Measurements from ENCODE around the gene WDR44.
"Not testable (repeated sequence)": the region's sequence is repeated elsewhere in the genome, so short reads cannot be mapped to it uniquely, and the experiment has no call there.

WDR44 gene

DNA sequence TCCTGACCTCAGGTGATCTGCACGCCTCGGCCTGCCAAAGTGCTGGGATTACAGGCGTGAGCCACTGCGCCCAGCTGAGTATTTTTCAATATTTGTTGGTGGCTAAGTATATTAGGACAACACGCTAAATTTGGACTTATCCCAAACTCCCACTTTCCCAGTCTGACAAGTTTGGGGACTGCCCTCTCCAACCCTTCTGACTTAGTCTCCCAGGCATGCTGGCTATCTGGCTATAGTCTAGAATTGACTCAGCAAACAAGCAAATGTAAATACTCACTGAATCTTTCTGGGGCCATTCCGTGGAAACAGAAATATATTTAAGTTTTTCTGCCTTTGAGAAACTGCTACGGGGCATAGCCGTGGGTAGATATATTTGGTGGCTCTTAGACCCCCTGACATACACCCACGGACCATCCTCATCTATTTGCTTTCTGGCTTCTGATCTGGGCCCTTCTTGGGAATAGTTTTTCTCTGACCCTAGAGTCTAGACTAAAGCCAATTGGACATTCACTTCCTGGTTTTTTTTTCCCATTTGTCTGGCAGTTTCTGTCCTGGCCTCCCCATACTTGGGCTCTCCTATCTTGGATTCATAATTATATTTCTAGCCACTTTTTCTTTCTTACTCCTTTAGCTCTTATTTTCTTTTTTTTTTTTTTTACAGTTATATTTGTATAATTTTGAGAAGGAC, 138.5 kb downstream of the WDR44 start:
- no peak for DNase-seq

DNA sequence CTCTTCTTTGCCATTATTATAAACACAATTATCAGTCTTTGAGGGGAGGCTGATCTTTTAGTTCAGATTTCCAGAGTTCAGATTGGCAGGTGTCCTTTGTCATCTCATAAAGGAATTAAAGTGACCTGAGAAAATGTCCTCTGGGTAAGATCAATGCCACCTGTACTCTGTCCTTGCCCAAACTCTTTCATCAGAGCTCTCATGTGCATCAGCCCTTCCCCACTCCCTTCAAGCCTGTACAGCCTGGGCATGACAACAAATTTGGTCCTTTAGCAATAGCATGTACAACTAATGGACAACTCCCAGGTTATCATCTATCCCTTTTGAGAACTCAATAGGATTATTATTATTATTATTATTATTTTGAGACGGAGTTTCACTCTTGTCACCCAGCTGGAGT, 140.8 kb downstream of the WDR44 start:
- not testable (repeated sequence) for DNase-seq

- DNase-seq: peak in 1 of 2 experiments; percentile 37
Measured at GRCh38 chrX:118493016-118493415, 147.1 kb downstream of the WDR44 start.

DNA sequence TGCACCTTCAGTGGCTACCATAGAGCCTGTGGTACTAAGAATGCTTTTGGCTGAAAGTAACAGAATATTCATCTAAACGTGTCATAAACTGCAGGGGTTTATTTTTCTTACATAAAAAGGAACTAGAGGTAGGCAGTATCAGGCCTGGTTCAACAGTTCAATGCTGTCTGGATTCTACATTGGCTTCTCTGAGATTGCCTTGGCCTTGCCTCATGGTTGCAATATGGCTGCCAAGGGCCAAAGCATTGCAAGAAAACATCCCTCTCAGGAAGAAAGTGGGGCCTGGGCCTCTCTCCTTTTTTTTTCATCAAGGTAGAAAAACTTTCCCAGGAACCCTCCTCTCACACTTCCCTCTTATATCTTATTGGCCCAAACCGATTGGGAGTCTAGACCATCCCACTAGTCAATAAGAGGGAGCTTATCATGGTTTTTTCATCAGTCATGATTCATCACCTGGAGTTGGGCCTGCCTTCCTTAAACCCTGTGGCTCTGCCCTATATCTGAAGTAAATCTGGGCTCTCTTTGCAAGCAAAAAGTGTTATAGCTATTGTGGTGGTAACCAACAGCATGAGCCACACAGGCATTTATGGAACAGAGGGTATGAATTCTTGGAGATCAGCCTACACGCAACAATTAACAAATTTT, 147.9 kb downstream of the WDR44 start:
- no peak for DNase-seq

GRCh38 chrX:118495061-118495921, 149.4 kb downstream of the WDR44 start, which contains the start of gene DOCK11:
DOCK11 (plus strand) TSS chrX:118495815; CDS start chrX:118495972, 157 bp downstream.
- peak; percentile 25 to 81 for DNase-seq

- peak in 1 of 2 experiments; percentile 26 for DNase-seq
Measured at GRCh38 chrX:118495958-118496762, 150.3 kb downstream of the WDR44 start.

DNA sequence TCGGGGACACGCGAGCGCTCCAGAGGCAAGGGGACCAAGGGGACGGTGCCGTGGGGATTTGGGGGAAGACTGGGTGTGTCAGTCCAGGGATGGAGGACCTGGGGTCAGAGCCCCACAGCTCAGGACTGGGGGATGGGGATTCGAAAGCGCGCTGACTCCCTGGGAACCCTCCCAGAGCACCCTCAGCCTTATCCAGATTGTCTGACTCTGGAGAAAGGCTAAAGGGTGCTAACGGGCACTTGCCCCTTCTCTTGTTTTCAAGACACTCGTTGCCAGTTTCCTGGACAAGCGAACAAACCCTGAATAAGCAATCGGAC, 150.8 kb downstream of the WDR44 start:
- no peak for DNase-seq

DNA sequence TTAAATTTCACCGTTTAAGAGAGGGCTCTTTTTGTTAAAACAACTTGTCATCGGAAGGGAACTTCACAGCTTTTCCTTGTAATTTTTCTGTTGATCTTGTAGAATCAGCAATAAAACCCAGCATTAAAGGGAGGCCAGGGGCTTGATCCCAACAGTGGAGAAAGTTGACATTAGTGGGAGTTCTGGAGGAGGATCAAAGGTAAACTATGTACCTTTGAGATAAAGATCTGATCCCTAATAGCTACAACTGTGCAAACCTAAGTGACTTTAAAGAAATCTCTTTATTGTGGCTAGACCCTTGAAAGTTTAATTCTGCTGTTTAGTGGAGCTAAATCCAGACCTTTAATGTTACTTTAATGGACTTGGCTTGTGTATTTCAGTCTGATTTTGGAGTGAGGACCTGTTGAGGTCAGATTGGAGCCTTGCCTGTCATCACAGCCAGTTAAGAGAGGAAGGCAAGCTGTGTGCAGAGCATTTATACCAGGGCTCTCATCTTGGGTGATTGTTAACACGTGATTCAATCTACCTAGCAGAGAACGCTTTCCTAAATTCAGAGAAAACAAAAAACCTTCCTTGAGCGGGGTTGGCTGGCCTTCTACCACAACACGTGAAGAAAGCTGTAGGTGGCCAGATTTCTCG, 151.4 kb downstream of the WDR44 start:
- no peak for DNase-seq

DNA sequence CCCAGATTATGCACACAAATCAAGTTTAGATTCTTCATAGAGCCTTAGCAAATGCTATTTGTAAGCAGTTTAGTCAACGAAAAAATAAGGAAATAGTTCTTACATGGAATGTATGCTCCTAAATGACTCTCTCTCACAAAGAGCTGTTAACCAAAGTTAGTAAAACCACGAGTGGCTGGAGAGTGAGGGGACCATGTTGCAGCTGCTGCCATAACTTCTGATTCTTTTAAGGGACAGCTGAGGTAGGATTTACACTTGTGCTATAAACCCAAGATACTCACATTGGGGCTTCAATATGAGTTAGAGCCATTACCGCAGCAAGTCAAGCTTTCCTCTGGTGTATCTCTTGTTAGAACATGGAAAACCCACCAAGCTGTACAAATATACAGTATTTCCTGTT, 152.4 kb downstream of the WDR44 start:
- no peak for DNase-seq

DNA sequence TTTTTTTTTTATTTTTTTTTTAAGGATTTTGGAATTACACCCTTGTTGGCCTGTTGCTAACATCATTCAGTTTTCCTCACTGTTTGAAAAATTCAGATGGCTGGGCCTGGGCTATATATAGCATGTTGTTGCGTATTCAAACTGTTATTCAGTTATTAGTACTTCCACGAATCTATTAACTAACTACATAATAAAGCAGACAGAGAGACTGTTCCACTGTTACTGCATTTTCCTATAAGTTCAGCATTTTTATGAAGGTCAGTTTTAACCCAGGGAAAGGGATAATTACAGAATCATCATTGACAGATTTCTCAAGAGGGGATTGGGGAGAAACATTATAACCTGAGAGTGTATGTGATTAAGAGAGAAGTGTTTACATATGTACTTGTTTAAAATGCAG, 152.8 kb downstream of the WDR44 start:
- no peak for DNase-seq

GRCh38 chrX:118499295-118499694, 153.4 kb downstream of the WDR44 start:
- no peak for DNase-seq

All from NCI-H446 (cell line).